DND-41 (cell line): ENCODE data around the gene RNLS.

Source experiments
- ATAC-seq: fragments of 200-7000 bp; cut with Tn5 transposase; 3 replicates; pipeline ENCODE4 v1.9.1; 2021; ENCODE audit warnings: low read depth; ENCODE audit not compliant: insufficient read depth
- DNase-seq: peaks from one replicate; pipeline ENCODE4 v3.0.0-alpha.2; 2020
- H2AFZ ChIP-seq: 2 replicates; pipeline ENCODE4 v1.6.0; 2012; ENCODE audit warnings: low read depth, low read length
- H3K27ac ChIP-seq: 2 replicates; pipeline ENCODE4 v1.5.1; 2012; ENCODE audit warnings: low read length, inconsistent platforms
- H3K27me3 ChIP-seq: fragments of 200-600 bp; sonication (generic); 2 replicates; pipeline ENCODE4 v1.6.0; 2012; ENCODE audit warnings: low read length, mild to moderate bottlenecking, inconsistent platforms; ENCODE audit not compliant: insufficient read depth, poor library complexity
- H3K36me3 ChIP-seq: 2 replicates; pipeline ENCODE4 v1.5.1; 2012; ENCODE audit warnings: low read length, inconsistent platforms; ENCODE audit not compliant: insufficient read depth
- H3K4me1 ChIP-seq: 2 replicates; pipeline ENCODE4 v1.5.1; 2012; ENCODE audit warnings: mild to moderate bottlenecking, low read length; ENCODE audit not compliant: insufficient read depth
- H3K4me2 ChIP-seq: 2 replicates; pipeline ENCODE4 v1.6.0; 2012; ENCODE audit warnings: mild to moderate bottlenecking, moderate library complexity, low read length, inconsistent platforms; ENCODE audit not compliant: insufficient read depth
- H3K4me3 ChIP-seq, 2 experiments: fragments of 200-600 bp in 1 of 2; shearing (Covaris generic) in 1 of 2; 2 replicates each; pipeline ENCODE4 v1.5.1; 2012 to 2016; ENCODE audit warnings: inconsistent platforms in 2 of 2, low read length in 2 of 2, mild to moderate bottlenecking in 2 of 2, low read depth in 1 of 2, moderate library complexity in 1 of 2
- H3K79me2 ChIP-seq: 2 replicates; pipeline ENCODE4 v1.6.0; 2012; ENCODE audit warnings: low read length, inconsistent platforms; ENCODE audit not compliant: insufficient read depth
- H3K9ac ChIP-seq: 2 replicates; pipeline ENCODE4 v1.6.0; 2012; ENCODE audit warnings: low read depth, mild to moderate bottlenecking, inconsistent platforms, low read length, moderate library complexity
- H3K9me3 ChIP-seq: 2 replicates; pipeline ENCODE4 v1.5.1; 2012; ENCODE audit warnings: low read length, moderate library complexity, mild to moderate bottlenecking, inconsistent platforms; ENCODE audit not compliant: insufficient read depth, severe bottlenecking
- H4K20me1 ChIP-seq: 2 replicates; pipeline ENCODE4 v1.6.0; 2012; ENCODE audit warnings: low read length; ENCODE audit not compliant: insufficient read depth
- EZH2 ChIP-seq: IDR thresholded peaks from 3 replicates; pipeline ENCODE4 v1.6.1; 2012; ENCODE audit warnings: borderline replicate concordance, low read depth, mild to moderate bottlenecking, moderate library complexity, low read length, inconsistent platforms; ENCODE audit not compliant: severe bottlenecking
- TF ChIP-seq, protein P1 (sequence below): IDR thresholded peaks from 2 replicates; pipeline ENCODE4 v1.5.1; 2012; ENCODE audit warnings: borderline replicate concordance, low read length, moderate library complexity, mild to moderate bottlenecking; ENCODE audit not compliant: poor library complexity, severe bottlenecking; ENCODE audit errors: extremely low read depth

Gene RNLS

DNA sequence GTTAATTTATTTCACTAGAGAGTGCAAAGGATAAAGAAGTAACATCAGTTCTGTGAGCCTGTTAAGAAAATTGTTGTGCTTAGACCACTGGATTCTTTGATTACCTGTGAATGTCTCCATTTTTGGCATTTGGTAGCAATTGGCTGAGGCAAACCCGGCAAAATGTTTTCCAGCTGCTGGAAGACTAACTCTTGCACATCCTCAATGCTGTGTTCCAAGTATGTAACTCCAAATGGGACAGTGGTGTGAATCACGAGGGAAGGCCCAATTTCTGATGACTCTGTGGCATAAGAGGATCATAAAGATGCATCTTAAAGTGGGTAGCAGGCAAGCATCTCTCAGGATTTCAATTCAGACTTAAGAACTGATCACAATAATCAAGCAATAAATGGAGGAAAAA is 268.8 kb downstream of the RNLS start:
- ATAC-seq (no peak), DNase-seq (no peak)
- Histone ChIP-seq H3K4me3 (no peak overlapping the region), H2AFZ (no peak overlapping the region), H3K9ac (no peak overlapping the region), H3K27ac (no peak overlapping the region), H3K4me2 (no peak overlapping the region), H3K9me3 (peaks cover 12% of the 10 kb centered on the region), H4K20me1 (no peaks in the 10 kb centered on the region), H3K4me1 (0 out of 2 replicates have a peak, but pooled peaks cover 5% of the 10 kb centered on the region), H3K36me3 (no peaks in the 10 kb centered on the region; the same call in 1 of the 2 replicates), H3K27me3 (no peaks in the 10 kb centered on the region), H3K79me2 (no peaks in the 10 kb centered on the region)
- TF ChIP-seq, protein P1, sequence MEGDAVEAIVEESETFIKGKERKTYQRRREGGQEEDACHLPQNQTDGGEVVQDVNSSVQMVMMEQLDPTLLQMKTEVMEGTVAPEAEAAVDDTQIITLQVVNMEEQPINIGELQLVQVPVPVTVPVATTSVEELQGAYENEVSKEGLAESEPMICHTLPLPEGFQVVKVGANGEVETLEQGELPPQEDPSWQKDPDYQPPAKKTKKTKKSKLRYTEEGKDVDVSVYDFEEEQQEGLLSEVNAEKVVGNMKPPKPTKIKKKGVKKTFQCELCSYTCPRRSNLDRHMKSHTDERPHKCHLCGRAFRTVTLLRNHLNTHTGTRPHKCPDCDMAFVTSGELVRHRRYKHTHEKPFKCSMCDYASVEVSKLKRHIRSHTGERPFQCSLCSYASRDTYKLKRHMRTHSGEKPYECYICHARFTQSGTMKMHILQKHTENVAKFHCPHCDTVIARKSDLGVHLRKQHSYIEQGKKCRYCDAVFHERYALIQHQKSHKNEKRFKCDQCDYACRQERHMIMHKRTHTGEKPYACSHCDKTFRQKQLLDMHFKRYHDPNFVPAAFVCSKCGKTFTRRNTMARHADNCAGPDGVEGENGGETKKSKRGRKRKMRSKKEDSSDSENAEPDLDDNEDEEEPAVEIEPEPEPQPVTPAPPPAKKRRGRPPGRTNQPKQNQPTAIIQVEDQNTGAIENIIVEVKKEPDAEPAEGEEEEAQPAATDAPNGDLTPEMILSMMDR = no peak
- no peak for TF ChIP-seq EZH2

DNA sequence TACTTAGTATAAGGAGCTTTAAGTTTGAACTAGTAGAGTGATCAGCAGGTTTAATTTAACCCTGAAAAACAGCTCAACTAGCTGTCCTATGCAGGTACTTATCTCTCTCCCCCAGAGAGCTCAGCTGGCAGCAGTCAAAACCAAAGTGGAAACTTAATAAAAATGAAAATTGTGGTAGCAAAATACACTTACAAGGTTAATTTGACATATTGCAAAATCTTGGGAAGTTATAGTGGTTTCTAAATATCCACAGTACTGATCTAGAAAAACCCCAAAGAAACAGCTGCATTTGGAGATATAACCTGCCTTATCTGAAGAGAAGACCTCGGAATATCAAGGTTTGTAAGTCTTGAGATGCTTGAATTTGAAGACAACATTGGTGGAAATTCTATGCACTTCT is 269.2 kb downstream of the RNLS start:
- Histone ChIP-seq H3K9ac (no peak overlapping the region), H3K4me2 (no peak overlapping the region), H2AFZ (no peak overlapping the region), H3K4me1 (0 out of 2 replicates have a peak, but pooled peaks cover 5% of the 10 kb centered on the region), H3K27ac (no peak overlapping the region), H3K79me2 (no peaks in the 10 kb centered on the region), H3K9me3 (peaks cover 7% of the 10 kb centered on the region), H4K20me1 (no peaks in the 10 kb centered on the region), H3K27me3 (no peaks in the 10 kb centered on the region), H3K4me3 (no peak overlapping the region), H3K36me3 (no peaks in the 10 kb centered on the region; the same call in 1 of the 2 replicates)
- DNase-seq (no peak), ATAC-seq (no peak)
- TF ChIP-seq EZH2 = no peak
- TF ChIP-seq, protein P1 = no peak

DNA sequence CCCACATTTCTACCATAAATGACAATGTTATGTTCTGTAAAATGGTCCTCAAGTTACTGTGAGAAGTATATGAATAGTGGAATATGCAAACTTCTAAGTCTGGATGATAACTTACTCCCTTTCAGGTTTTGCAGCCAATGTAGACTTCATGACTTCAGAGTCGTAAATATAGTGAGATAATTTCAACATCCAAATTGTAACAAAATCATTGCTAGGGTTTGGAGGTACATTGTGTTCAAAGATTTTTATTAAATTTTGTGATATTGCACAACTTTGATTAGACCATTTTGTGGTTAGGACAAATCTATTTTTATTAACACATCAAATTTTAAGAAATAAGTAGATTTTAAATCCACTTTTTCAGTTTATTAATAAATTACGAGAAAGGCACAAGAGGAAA is 270.3 kb downstream of the RNLS start:
- TF ChIP-seq EZH2 = no peak
- TF ChIP-seq, protein P1 = no peak
- Histone ChIP-seq H3K4me3 (no peak overlapping the region), H2AFZ (no peak overlapping the region), H3K27ac (no peak overlapping the region), H3K27me3 (no peaks in the 10 kb centered on the region), H3K9me3 (no peaks in the 10 kb centered on the region), H3K79me2 (no peaks in the 10 kb centered on the region), H3K4me1 (0 out of 2 replicates have a peak, but pooled peaks cover 5% of the 10 kb centered on the region), H3K36me3 (no peaks in the 10 kb centered on the region), H4K20me1 (no peaks in the 10 kb centered on the region), H3K4me2 (no peak overlapping the region), H3K9ac (no peak overlapping the region)
- ATAC-seq (no peak), DNase-seq (no peak)

DNA sequence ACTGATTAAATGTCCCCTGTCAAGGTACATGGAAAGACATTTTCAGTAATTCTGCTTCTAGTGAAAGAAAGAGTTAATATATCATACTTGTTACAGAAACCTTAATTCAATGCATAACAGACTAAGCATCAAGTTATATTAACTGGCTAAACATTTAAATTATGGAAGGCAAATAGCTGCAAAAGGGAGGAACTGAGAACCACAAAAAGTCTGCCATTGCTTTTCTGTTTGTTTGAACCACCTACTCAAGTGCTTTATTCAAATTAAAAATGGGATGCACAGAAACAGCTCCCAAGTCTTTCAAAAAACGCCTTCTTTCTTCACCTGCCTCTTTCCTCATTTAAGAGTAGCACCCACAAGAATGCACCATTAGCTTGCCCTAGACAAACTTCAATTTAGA is 271.9 kb downstream of the RNLS start:
- Histone ChIP-seq H2AFZ (no peak overlapping the region), H3K27ac (no peak overlapping the region), H4K20me1 (no peaks in the 10 kb centered on the region), H3K79me2 (no peaks in the 10 kb centered on the region), H3K9me3 (no peaks in the 10 kb centered on the region), H3K4me3 (no peak overlapping the region), H3K36me3 (no peaks in the 10 kb centered on the region), H3K27me3 (no peaks in the 10 kb centered on the region), H3K9ac (no peak overlapping the region), H3K4me2 (no peak overlapping the region), H3K4me1 (0 out of 2 replicates have a peak, but pooled peaks cover 3% of the 10 kb centered on the region)
- no peak for ATAC-seq
- DNase-seq = no peak
- TF ChIP-seq, protein P1 = no peak
- TF ChIP-seq EZH2 = no peak
